SK-N-SH (cell line): ENCODE measurements around the gene SEC14L2. TPM values are rescaled to one million over a fixed set of nuclear protein-coding genes. Genes with fewer than 3 reads are reported as not detected.

Experiments used
- CTCF ChIA-PET: fragments of 300-600, 350-600 bp; formaldehyde crosslinking; extraction: SDS; loops from one replicate; lab custom pipeline; 2021; lab: Yijun Ruan, JAX
- POLR2A ChIA-PET: fragments of 350-600 bp; sonication (Branson Sonifier 250); formaldehyde crosslinking; extraction: SDS; loops from one replicate; lab custom pipeline; 2020; ENCODE audit warnings: antibody characterized with exemption, inconsistent platforms; lab: Yijun Ruan, JAX
- DNase-seq: peaks from one replicate; pipeline ENCODE4 v3.0.0; 2012
- H2AFZ ChIP-seq: fragments of 200-600 bp; sonication (generic); 2 replicates; pipeline ENCODE4 v1.8.1; 2016; ENCODE audit warnings: antibody characterized with exemption, mild to moderate bottlenecking, low read depth
- H3F3A ChIP-seq: fragments of 200-600 bp; sonication (generic); replicated peaks from 2 replicates; pipeline ENCODE3; 2016; ENCODE audit warnings: antibody characterized with exemption, mild to moderate bottlenecking; ENCODE audit not compliant: insufficient read depth
- H3K27ac ChIP-seq, 2 experiments: fragments of 200-500 bp in 1 of 2; fragments of 200-600 bp in 1 of 2; sonication (Bioruptor generic) in 1 of 2; sonication (generic), shearing (Covaris generic) in 1 of 2; 2 replicates each; pipeline versions ENCODE4 v1.5.1 to v1.6.1; 2014 to 2016; ENCODE audit warnings: low read depth in 2 of 2, inconsistent platforms in 1 of 2, low read length in 1 of 2, mild to moderate bottlenecking in 1 of 2, mixed read lengths in 1 of 2
- H3K27me3 ChIP-seq: fragments of 200-600 bp; sonication (generic), shearing (Covaris generic); 2 replicates; pipeline ENCODE4 v1.6.1; 2016; ENCODE audit warnings: mixed run types; ENCODE audit not compliant: insufficient read depth
- H3K36me3 ChIP-seq, 2 experiments: fragments of 200-500 bp in 1 of 2; fragments of 200-600 bp in 1 of 2; sonication (Bioruptor generic) in 1 of 2; sonication (generic) in 1 of 2; replicated peaks in 1 of 2; 2 replicates each; pipeline versions ENCODE3 to v1.5.1; 2014 to 2016; ENCODE audit warnings: low read length in 1 of 2, mild to moderate bottlenecking in 1 of 2; ENCODE audit not compliant: insufficient read depth in 2 of 2, control insufficient read depth in 1 of 2
- H3K4me1 ChIP-seq, 2 experiments: fragments of 200-500 bp in 1 of 2; fragments of 200-600 bp in 1 of 2; sonication (Bioruptor generic) in 1 of 2; sonication (generic), shearing (Covaris generic) in 1 of 2; 2 replicates each; pipeline versions ENCODE4 v1.5.1 to v1.6.1; 2014 to 2016; ENCODE audit warnings: low read depth in 1 of 2, low read length in 1 of 2, mixed run types in 1 of 2; ENCODE audit not compliant: insufficient read depth in 2 of 2, control insufficient read depth in 1 of 2
- H3K4me2 ChIP-seq: fragments of 200-600 bp; sonication (generic), shearing (Covaris generic); 2 replicates; pipeline ENCODE4 v1.6.1; 2017; ENCODE audit warnings: mixed run types
- H3K4me3 ChIP-seq, 2 experiments: fragments of 200-500 bp in 1 of 2; fragments of 200-600 bp in 1 of 2; sonication (Bioruptor generic) in 1 of 2; sonication (generic), shearing (Covaris generic) in 1 of 2; 2 replicates each; pipeline versions ENCODE4 v1.5.1 to v1.8.1; 2014 to 2016; ENCODE audit warnings: low read depth in 2 of 2, inconsistent platforms in 1 of 2, low read length in 1 of 2, mild to moderate bottlenecking in 1 of 2, mixed read lengths in 1 of 2, moderate library complexity in 1 of 2
- H3K79me2 ChIP-seq: fragments of 200-600 bp; sonication (generic); 2 replicates; pipeline ENCODE4 v1.8.1; 2017; ENCODE audit warnings: mild to moderate bottlenecking; ENCODE audit not compliant: insufficient read depth
- H3K9ac ChIP-seq: fragments of 200-600 bp; sonication (generic); 2 replicates; pipeline ENCODE4 v1.6.1; 2017; ENCODE audit warnings: mixed run types
- H3K9me2 ChIP-seq: fragments of 200-600 bp; sonication (generic); 2 replicates; pipeline ENCODE4 v1.6.1; 2017; ENCODE audit warnings: mixed run types
- H3K9me3 ChIP-seq: fragments of 200-600 bp; sonication (generic); 2 replicates; pipeline ENCODE4 v1.6.1; 2017; ENCODE audit warnings: mixed run types, mild to moderate bottlenecking, moderate library complexity
- H4K20me1 ChIP-seq: fragments of 200-600 bp; sonication (generic); 2 replicates; pipeline ENCODE4 v1.6.1; 2017; ENCODE audit warnings: mild to moderate bottlenecking, mixed run types; ENCODE audit not compliant: insufficient read depth
- CHD2 ChIP-seq: fragments of 150-350 bp; IDR thresholded peaks from 2 replicates; pipeline ENCODE4 v1.6.1; 2018; ENCODE audit warnings: low read length; ENCODE audit not compliant: partially characterized antibody
- EP300 ChIP-seq, 2 experiments: IDR thresholded peaks; 2 replicates each; pipeline versions ENCODE4 v1.4.0 to v1.6.1; 2012; ENCODE audit warnings: borderline replicate concordance in 1 of 2, low read depth in 1 of 2, low read length in 1 of 2
- FOXJ3 ChIP-seq: sonication (generic); formaldehyde crosslinking; IDR thresholded peaks from 2 replicates; pipeline ENCODE4 v1.5.1; 2020; ENCODE audit warnings: mild to moderate bottlenecking, missing genetic modification reagents
- GABPA ChIP-seq: IDR thresholded peaks from 2 replicates; pipeline ENCODE4 v1.4.0; 2012; ENCODE audit warnings: low read depth, mild to moderate bottlenecking
- GATA2 ChIP-seq: sonication (generic); formaldehyde crosslinking; IDR thresholded peaks from 2 replicates; pipeline ENCODE4 v1.5.0; 2020; ENCODE audit warnings: mild to moderate bottlenecking, missing genetic modification reagents
- JUND ChIP-seq: IDR thresholded peaks from 2 replicates; pipeline ENCODE4 v1.4.0; 2012
- MAX ChIP-seq: IDR thresholded peaks from 2 replicates; pipeline ENCODE4 v1.4.0; 2012; ENCODE audit warnings: low read depth
- MEF2A ChIP-seq: IDR thresholded peaks from 2 replicates; pipeline ENCODE4 v1.4.0; 2012; ENCODE audit warnings: low read depth, borderline replicate concordance
- NFIC ChIP-seq: IDR thresholded peaks from 2 replicates; pipeline ENCODE4 v1.4.0; 2012; ENCODE audit warnings: borderline replicate concordance
- POLR2AphosphoS5 ChIP-seq: IDR thresholded peaks from 2 replicates; pipeline ENCODE4 v1.6.1; 2012; ENCODE audit warnings: low read depth, low read length
- RAD21 ChIP-seq: IDR thresholded peaks from 2 replicates; pipeline ENCODE4 v1.6.1; 2012; ENCODE audit warnings: mild to moderate bottlenecking, low read length
- RCOR1 ChIP-seq: fragments of 150-350 bp; IDR thresholded peaks from 2 replicates; pipeline ENCODE4 v1.6.1; 2017; ENCODE audit warnings: antibody characterized with exemption, low read length
- RXRA ChIP-seq: IDR thresholded peaks from 2 replicates; pipeline ENCODE4 v1.4.0; 2012; ENCODE audit warnings: low read depth, mild to moderate bottlenecking, borderline replicate concordance
- SMC3 ChIP-seq: IDR thresholded peaks from 2 replicates; pipeline ENCODE4 v1.6.1; 2012; ENCODE audit warnings: low read depth, low read length, improper control_type of control experiment
- TEAD4 ChIP-seq: IDR thresholded peaks from 2 replicates; pipeline ENCODE4 v1.4.0; 2012; ENCODE audit warnings: mild to moderate bottlenecking, borderline replicate concordance; ENCODE audit not compliant: insufficient read depth
- YY1 ChIP-seq: IDR thresholded peaks from 2 replicates; pipeline ENCODE4 v1.4.0; 2012; ENCODE audit warnings: low read depth, mild to moderate bottlenecking
- ZBTB33 ChIP-seq: IDR thresholded peaks from 2 replicates; pipeline ENCODE4 v1.4.0; 2012; ENCODE audit warnings: low read depth, borderline replicate concordance
- WGBS: methylation state at CpG from one replicate; pipeline ENCODE4 v1.1.6; 2017; ENCODE audit warnings: low lambda C conversion rate; 5-methylcytosine and 5-hydroxymethylcytosine counted together
- polyA plus RNA-seq, 3 experiments: library from polyadenylated mRNA; depleted of rRNA; stranded (reverse); fragments of >200 nt; gene quantifications; 2 replicates each; pipeline ENCODE4 v1.2.3, GENCODE V29; 2012
- TF ChIP-seq, protein P1 (sequence below): IDR thresholded peaks from 2 replicates; pipeline ENCODE4; 2012
- TF ChIP-seq, protein P2 (sequence below): IDR thresholded peaks from 2 replicates; pipeline ENCODE4 v1.6.1; 2012; ENCODE audit warnings: mild to moderate bottlenecking, low read depth, low read length, moderate library complexity

The SEC14L2 gene
- polyA plus RNA-seq, 1 of the 3 experiments (the other 2 are of a cell fraction), result 14.0 TPM

- no peak for DNase-seq
- Histone ChIP-seq H4K20me1 (peaks cover 66% of the 10 kb centered on the region), H3K4me3 (no peak overlapping the region), H3K27ac (no peak overlapping the region), H3K27me3 (no peaks in the 10 kb centered on the region), H3K36me3 (peaks cover 40 to 57% of the 10 kb centered on the region in 2 experiments), H3K9me3 (no peaks in the 10 kb centered on the region), H3K4me1 (peaks cover 5 to 12% of the 10 kb centered on the region in 2 experiments; a peak in 2 of 4 replicates), H3K79me2 (peaks cover 90% of the 10 kb centered on the region), H3K9me2 (no peaks in the 10 kb centered on the region), H2AFZ (no peak overlapping the region), H3K9ac (no peak overlapping the region), H3K4me2 (no peak overlapping the region), H3F3A (peaks cover 4% of the 10 kb centered on the region)
- CTCF ChIA-PET, result no interaction called here
- WGBS, result 97% methylated on average over 3 of the region's 3 CpGs
- TF ChIP-seq YY1 (no peak), SMC3 (no peak), TEAD4 (no peak), GABPA (no peak), NFIC (no peak), GATA2 (CRISPR knock-in tag) (no peak), ZBTB33 (no peak)
- TF ChIP-seq, protein P1, sequence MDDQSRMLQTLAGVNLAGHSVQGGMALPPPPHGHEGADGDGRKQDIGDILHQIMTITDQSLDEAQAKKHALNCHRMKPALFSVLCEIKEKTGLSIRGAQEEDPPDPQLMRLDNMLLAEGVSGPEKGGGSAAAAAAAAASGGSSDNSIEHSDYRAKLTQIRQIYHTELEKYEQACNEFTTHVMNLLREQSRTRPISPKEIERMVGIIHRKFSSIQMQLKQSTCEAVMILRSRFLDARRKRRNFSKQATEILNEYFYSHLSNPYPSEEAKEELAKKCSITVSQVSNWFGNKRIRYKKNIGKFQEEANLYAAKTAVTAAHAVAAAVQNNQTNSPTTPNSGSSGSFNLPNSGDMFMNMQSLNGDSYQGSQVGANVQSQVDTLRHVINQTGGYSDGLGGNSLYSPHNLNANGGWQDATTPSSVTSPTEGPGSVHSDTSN, result no peak
- TF ChIP-seq, all 33 proteins: peak for 0
- POLR2A ChIA-PET, result no interaction called here
Observed at GRCh38 chr22:30351226-30351625, 45.6 kb upstream of the SEC14L2 start.

- Histone ChIP-seq H4K20me1 (peaks cover 39% of the 10 kb centered on the region), H3K4me1 (peaks cover 12 to 14% of the 10 kb centered on the region in 2 experiments; a peak in 2 of 4 replicates), H3K9me2 (no peaks in the 10 kb centered on the region), H3K27me3 (no peaks in the 10 kb centered on the region), H3K4me2 (peak overlapping the region; percentile 92), H3K9ac (no peak overlapping the region; the same call in 1 of the 2 replicates), H3F3A (no peaks in the 10 kb centered on the region), H3K27ac (no peak overlapping the region), H3K4me3 (0 out of 4 replicates have a peak overlapping the region, but pooled peaks of 1 of the 2 experiments have one; percentile 95), H2AFZ (no peak overlapping the region), H3K79me2 (peaks cover 65% of the 10 kb centered on the region), H3K9me3 (no peaks in the 10 kb centered on the region), H3K36me3 (peaks cover 25 to 37% of the 10 kb centered on the region in 2 experiments)
- DNase-seq, result no peak
- CTCF ChIA-PET, result interaction anchor here (1.1 to 1.8 kb wide), 3 partner anchors 12 to 67 kb away, joined by 3 to 5 read pairs (median 4); partner anchors contain the start of gene RNF215
- POLR2A ChIA-PET, result no interaction called here
- WGBS, result 66% methylated on average over 5 of the region's 5 CpGs
- TF ChIP-seq, protein P2, sequence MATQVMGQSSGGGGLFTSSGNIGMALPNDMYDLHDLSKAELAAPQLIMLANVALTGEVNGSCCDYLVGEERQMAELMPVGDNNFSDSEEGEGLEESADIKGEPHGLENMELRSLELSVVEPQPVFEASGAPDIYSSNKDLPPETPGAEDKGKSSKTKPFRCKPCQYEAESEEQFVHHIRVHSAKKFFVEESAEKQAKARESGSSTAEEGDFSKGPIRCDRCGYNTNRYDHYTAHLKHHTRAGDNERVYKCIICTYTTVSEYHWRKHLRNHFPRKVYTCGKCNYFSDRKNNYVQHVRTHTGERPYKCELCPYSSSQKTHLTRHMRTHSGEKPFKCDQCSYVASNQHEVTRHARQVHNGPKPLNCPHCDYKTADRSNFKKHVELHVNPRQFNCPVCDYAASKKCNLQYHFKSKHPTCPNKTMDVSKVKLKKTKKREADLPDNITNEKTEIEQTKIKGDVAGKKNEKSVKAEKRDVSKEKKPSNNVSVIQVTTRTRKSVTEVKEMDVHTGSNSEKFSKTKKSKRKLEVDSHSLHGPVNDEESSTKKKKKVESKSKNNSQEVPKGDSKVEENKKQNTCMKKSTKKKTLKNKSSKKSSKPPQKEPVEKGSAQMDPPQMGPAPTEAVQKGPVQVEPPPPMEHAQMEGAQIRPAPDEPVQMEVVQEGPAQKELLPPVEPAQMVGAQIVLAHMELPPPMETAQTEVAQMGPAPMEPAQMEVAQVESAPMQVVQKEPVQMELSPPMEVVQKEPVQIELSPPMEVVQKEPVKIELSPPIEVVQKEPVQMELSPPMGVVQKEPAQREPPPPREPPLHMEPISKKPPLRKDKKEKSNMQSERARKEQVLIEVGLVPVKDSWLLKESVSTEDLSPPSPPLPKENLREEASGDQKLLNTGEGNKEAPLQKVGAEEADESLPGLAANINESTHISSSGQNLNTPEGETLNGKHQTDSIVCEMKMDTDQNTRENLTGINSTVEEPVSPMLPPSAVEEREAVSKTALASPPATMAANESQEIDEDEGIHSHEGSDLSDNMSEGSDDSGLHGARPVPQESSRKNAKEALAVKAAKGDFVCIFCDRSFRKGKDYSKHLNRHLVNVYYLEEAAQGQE, result no peak
- TF ChIP-seq TEAD4 (no peak), MAX (no peak), RAD21 (no peak), POLR2AphosphoS5 (no peak), YY1 (no peak), RXRA (no peak), RCOR1 (no peak), EP300 (IDR thresholded peaks at IDR 0.05; ENCODE audit: borderline replicate concordance in 1 of 2, low read depth in 1 of 2, low read length in 1 of 2) (no peak), MEF2A (no peak), ZBTB33 (no peak), JUND (no peak), SMC3 (no peak), FOXJ3 (CRISPR knock-in tag) (no peak), CHD2 (no peak)
Observed at GRCh38 chr22:30354644-30355043, 42.2 kb upstream of the SEC14L2 start.
